ENCODE results near the gene CDK5RAP1. TPM values are rescaled to one million over a fixed set of nuclear protein-coding genes. Genes with fewer than 3 reads are reported as not detected.

Gene CDK5RAP1
- polyA plus RNA-seq, 3 donors: 24.4 to 65.0 (median 25.5) TPM

DNA sequence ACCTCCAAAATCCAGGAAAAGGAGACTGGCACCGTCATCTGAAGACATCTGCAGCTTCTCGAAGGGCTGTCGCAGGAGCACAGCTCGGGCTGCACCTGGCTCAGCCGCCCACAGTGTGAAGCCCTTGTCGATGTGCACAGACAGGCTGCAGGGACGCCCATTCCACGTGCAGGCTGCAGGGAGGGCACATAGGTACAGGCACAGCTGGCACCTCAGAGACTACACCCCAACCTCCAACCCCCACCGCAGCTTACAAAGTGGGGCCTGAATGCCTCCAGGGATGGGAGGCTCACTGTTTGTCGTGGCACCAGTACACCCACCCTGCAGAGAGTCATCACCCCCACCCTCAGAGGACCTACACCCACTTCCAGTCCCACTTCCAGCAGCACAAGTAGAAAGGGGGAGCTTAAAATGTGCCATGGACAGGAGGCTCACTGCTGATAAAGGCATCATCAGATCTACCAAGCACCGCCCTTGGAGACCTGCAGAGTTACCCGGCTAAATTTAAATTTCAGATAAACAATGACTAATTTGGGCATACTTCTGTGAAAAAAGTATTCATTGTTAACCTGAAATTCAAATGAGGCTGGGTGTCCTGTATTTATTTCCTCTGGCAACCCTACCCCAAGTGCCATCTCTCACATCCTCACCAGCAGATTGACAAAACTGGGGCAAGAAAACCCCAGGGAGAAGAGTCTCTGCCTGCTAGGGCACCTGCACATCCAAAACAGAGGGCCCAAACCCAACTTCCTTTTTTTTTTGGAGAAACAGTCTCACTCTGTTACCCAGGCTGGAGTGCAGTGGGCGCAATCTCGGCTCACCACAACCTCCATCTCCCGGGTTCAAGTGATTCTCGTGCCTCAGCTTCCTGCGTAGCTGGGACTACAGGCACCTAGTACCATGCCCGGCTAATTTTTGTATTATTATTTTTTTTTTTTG is 7.7 kb upstream of the CDK5RAP1 start:
- Mint-ChIP-seq H3K4me1 (peaks cover 3% of the 10 kb centered on the region), H3K9me3 (peaks cover 0 to 3% (median 0%) of the 10 kb centered on the region in 7 donors), H3K27me3 (ENCODE audit: low read depth in 3 of 3) (peaks cover 0 to 2% (median 2%) of the 10 kb centered on the region in 3 donors), H3K4me3 (no peak overlapping the region), H3K36me3 (peaks cover 0 to 5% of the 10 kb centered on the region in 2 donors), H3K27ac (peak overlapping the region in 1 of 7 donors; percentile 37)
- 95% methylated on average over 9 of the region's 18 CpGs for WGBS (ENCODE audit: insufficient coverage)
- no peak overlapping the region for H3K4me3 ChIP-seq (replicated peaks in 1 of 3; ENCODE audit: low read depth in 2 of 3, low read length in 3 of 3)
- H2AFZ ChIP-seq (ENCODE audit: insufficient read depth, low read depth, low read length, poor library complexity, severe bottlenecking): no peak overlapping the region
- H4K20me1 ChIP-seq (ENCODE audit: insufficient read depth, low read length): no peaks in the 10 kb centered on the region
- no peaks in the 10 kb centered on the region for H3K79me2 ChIP-seq (ENCODE audit: insufficient read depth, low read length)
- no peak for DNase-seq
- H3K9me3 ChIP-seq (replicated peaks in 1 of 2; ENCODE audit: control insufficient read depth in 1 of 2, insufficient read depth in 1 of 2, low read length in 2 of 2): no peaks in the 10 kb centered on the region
- intact Hi-C loops (cut with micrococcal nuclease): no loop called here
- no peak overlapping the region for H3K4me2 ChIP-seq (replicated peaks; ENCODE audit: extremely low read depth, low read length, poor library complexity, severe bottlenecking)
- TF ChIP-seq, protein P1, sequence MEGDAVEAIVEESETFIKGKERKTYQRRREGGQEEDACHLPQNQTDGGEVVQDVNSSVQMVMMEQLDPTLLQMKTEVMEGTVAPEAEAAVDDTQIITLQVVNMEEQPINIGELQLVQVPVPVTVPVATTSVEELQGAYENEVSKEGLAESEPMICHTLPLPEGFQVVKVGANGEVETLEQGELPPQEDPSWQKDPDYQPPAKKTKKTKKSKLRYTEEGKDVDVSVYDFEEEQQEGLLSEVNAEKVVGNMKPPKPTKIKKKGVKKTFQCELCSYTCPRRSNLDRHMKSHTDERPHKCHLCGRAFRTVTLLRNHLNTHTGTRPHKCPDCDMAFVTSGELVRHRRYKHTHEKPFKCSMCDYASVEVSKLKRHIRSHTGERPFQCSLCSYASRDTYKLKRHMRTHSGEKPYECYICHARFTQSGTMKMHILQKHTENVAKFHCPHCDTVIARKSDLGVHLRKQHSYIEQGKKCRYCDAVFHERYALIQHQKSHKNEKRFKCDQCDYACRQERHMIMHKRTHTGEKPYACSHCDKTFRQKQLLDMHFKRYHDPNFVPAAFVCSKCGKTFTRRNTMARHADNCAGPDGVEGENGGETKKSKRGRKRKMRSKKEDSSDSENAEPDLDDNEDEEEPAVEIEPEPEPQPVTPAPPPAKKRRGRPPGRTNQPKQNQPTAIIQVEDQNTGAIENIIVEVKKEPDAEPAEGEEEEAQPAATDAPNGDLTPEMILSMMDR (IDR thresholded peaks at IDR 0.05): no peak
- H3K27ac ChIP-seq (ENCODE audit: low read depth in 1 of 2, low read length in 2 of 2): no peak overlapping the region
- no peak overlapping the region for H3K9ac ChIP-seq (ENCODE audit: insufficient read depth, low read length, poor library complexity, severe bottlenecking)
- no peaks in the 10 kb centered on the region for H3K27me3 ChIP-seq (ENCODE audit: control insufficient read depth in 2 of 2, insufficient read depth in 2 of 2, low read length in 2 of 2)
- no peaks in the 10 kb centered on the region for H3K4me1 ChIP-seq (ENCODE audit: control insufficient read depth in 1 of 2, insufficient read depth in 2 of 2, low read length in 2 of 2)
- no peaks in the 10 kb centered on the region for H3K36me3 ChIP-seq (replicated peaks in 1 of 2; ENCODE audit: control insufficient read depth in 1 of 2, insufficient read depth in 2 of 2, low read length in 2 of 2)

DNA sequence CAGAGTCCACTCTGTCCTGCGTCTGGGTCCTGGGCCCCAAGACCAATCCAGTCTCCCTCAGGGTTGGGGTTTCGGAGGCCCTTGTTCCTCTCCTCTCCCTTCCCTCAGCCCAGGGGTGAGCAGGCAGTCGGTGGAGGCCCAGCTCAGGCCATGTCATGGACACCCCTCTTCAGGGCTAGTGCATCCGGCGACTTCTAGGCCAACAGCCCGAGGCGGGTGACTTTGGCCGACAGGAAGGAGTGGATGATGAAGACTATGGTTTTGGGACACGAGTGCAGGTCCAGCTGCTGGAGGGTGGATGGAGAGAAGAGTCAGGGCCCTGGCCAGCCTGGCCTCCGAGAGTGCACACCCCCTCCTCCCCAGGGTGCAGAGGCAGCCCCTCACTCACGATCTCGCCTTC is 7.0 kb upstream of the CDK5RAP1 start:
- Histone ChIP-seq H3K4me2 (replicated peaks; ENCODE audit: extremely low read depth, low read length, poor library complexity, severe bottlenecking) (no peak overlapping the region), H3K27ac (ENCODE audit: low read depth in 1 of 2, low read length in 2 of 2) (no peak overlapping the region), H3K9me3 (replicated peaks in 1 of 2; ENCODE audit: control insufficient read depth in 1 of 2, insufficient read depth in 1 of 2, low read length in 2 of 2) (no peaks in the 10 kb centered on the region), H3K9ac (ENCODE audit: insufficient read depth, low read length, poor library complexity, severe bottlenecking) (no peak overlapping the region), H4K20me1 (ENCODE audit: insufficient read depth, low read length) (no peaks in the 10 kb centered on the region), H3K4me1 (ENCODE audit: control insufficient read depth in 1 of 2, insufficient read depth in 2 of 2, low read length in 2 of 2) (no peaks in the 10 kb centered on the region), H3K79me2 (ENCODE audit: insufficient read depth, low read length) (no peaks in the 10 kb centered on the region), H3K36me3 (replicated peaks in 1 of 2; ENCODE audit: control insufficient read depth in 1 of 2, insufficient read depth in 2 of 2, low read length in 2 of 2) (no peaks in the 10 kb centered on the region), H3K27me3 (ENCODE audit: control insufficient read depth in 2 of 2, insufficient read depth in 2 of 2, low read length in 2 of 2) (no peaks in the 10 kb centered on the region), H3K4me3 (replicated peaks in 1 of 3; ENCODE audit: low read depth in 2 of 3, low read length in 3 of 3) (no peak overlapping the region), H2AFZ (ENCODE audit: insufficient read depth, low read depth, low read length, poor library complexity, severe bottlenecking) (no peak overlapping the region)
- H3K27me3 Mint-ChIP-seq (ENCODE audit: low read depth in 3 of 3): peaks cover 0 to 2% (median 0%) of the 10 kb centered on the region in 3 donors
- H3K4me3 Mint-ChIP-seq: no peak overlapping the region
- H3K4me1 Mint-ChIP-seq: peaks cover 3% of the 10 kb centered on the region
- no peak overlapping the region for H3K27ac Mint-ChIP-seq
- intact Hi-C loops (cut with micrococcal nuclease): no loop called here
- DNase-seq: no peak
- TF ChIP-seq, protein P1 (IDR thresholded peaks at IDR 0.05): no peak
- peaks cover 0 to 3% (median 0%) of the 10 kb centered on the region in 7 donors for H3K9me3 Mint-ChIP-seq
- WGBS (ENCODE audit: insufficient coverage): 100% methylated on average over 2 of the region's 12 CpGs
- H3K36me3 Mint-ChIP-seq: peaks cover 0 to 5% of the 10 kb centered on the region in 2 donors
